HG03575 (cell line): ENCODE data around the gene VWA7.

Source experiments
- ATAC-seq: cut with Tn5 transposase; IDR thresholded peaks from one replicate; pipeline ENCODE4 v1.9.1; 2021; ENCODE audit not compliant: unreplicated experiment, insufficient number of reproducible peaks, low FRiP score; ENCODE audit errors: extremely low read depth

The VWA7 gene

DNA sequence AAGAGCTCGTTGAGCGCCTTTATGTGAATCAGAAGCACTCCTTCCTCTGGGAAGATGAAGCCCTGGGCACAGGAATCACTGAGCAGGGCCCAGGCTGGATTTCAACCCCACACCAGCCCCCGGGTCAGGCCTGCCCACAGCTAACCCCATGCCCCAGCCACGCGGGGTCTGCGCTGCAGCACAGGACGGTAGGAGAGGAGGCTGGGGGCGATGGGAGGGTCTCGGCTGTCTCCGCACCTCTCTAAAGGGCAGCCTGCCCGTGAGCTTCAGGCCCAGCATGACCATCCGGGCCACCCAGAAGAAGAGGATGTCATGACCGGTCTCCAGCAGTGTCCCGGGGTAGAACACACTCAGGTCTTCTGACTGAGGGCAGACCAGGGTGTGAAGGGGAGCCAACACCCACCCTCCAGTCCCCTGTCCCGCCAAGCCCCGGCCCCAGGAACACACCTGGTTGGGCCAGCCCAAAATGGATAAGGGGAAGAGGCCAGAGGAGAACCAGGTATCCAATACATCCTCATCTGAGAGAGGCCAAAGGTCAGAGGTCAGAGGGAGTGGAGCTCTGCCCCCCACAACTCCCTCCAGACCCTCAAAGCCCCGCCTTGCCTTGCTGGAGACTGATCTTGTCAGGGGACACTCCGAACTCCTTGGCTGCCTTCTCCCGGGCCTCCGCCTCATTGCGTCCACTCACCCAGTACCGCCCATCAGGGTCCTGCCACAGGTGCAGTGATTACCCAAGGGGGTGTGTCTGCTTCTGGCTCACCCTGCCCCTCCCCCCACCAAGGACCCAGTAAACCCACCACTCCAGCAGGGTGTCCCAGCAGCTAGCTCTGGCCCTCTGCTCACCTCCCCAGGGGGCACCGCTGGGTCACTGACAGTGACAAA, 4.4 kb upstream of the VWA7 start:
- no peak for ATAC-seq

DNA sequence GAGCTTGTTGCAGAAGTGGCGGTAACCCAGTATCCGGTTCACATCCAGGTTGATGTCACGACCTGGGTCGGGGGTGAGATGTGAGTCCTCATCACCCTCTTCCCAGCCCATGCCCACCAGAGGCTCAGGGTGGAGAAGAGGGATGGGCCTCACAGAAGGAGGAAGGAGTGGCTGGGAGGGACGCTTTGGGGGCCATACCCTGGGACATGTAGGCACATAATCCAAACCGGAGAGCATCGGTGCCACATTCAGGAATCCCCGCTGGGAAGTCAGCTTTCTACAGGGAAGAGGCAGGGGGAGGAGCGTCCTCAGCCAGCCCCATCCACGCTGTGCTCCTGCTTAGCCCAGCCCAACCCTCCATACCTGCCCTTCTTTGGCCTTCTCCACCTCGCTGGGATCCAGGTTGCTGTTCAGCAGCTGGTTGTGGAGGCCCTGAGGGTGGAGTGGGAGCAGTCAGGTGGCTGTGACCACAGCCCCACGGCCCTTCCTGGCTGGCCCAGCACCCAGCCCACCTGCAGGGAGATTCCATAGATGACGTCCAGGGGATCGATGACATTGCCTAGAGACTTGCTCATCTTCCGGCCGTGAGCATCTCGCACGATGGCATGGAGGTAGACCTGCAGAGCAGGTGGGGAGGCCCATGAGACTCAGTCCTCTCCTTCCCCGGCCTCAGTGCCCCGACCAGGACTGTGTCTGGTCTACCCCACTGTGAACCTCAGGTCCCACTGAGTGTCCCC, 3.5 kb upstream of the VWA7 start:
- ATAC-seq: no peak

- no peak for ATAC-seq
These were observed 2.8 kb upstream of the VWA7 start for GRCh38 chr6:31779908-31780307.

GRCh38 chr6:31778999-31779885, 2.1 kb upstream of the VWA7 start:
- no peak for ATAC-seq

GRCh38 chr6:31778193-31778592, 1.1 kb upstream of the VWA7 start:
- ATAC-seq: no peak

GRCh38 chr6:31777667-31778050, 531 bp upstream of the VWA7 start:
- ATAC-seq: no peak

DNA sequence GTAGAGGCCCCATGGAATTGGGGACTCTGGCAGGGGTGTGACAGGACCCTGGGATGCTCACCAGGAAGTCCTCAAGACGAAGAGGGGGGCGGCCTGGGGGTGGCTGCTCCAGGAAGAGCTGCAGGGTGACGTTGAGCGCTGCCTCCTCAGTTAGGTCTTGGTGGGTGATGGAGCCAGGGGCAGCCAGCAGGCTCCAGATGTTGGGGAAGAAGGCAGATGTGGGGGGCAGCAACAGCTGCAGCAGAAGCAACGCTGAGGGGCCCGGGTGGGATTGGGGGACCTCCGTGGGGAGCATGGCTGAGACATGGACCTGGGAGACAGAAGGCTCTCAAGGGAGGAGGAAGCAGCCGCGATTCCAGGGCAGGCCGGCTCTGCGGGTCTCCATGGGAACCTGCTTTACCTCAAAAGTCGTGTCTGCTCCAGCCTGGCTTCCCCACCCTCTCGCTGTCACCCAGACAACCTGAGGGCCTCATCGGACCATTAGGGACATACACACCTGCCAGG, 591 bp downstream of the VWA7 start:
- ATAC-seq: no peak

DNA sequence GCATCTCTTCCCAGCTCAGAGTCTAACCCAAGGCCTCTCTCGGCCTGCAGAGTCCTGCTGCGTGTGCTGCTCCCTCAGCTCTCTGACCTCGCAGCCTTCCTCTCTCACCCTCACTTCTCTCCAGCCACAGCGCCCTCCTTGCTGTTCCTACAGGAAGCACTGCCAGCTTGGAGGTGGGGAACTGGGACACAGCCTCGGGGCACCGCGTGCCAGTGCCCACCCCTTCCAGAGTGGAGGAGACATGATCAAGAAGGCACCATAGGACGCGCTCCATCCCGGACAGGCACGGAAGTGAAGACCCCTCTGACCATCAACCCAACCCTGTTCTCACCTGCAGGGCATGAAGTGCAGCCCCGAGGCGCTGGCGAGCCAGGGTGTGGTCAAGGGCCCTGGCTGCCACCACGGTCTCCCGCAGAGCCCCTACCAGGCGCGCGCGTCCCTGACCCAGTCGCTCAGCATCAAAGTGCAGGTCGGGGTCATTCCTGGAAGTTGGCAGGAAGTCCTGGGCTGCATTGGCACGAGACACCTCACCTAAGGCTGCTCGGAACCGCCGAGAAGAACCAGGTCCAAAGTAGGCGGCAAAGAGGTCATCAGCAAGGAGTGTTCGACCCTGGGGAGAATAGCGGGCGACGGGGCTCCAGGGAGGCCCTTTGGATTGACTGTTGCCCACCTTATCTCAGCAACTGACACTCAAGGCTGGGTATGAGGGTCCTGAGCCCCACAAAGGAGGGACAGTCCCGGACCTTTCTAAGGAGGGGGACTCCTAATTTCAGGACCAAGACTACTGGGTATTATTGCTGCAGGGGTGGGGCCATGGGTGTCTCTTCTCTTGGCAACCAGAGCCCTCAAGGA, 1.3 kb downstream of the VWA7 start:
- ATAC-seq: no peak

DNA sequence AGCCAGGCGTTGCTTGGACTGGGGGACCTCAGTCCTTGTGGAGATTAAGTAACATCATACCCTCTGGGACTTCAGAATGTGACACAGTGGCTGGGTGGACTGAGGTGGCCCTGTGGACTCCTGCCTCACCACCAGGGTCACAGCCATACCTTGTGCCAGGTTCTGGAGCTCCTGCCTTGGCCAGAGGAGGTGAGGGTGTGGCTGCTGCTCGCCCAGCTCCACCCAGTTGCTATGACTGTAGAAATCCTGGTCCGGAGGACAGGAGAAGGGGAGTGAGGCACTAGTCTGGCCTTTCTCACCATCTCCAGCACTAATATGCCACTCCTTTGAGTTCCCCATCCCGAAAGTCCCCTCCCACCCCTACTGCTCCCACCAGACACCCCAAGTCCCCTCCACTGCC, 1.9 kb downstream of the VWA7 start:
- no peak for ATAC-seq

- no peak for ATAC-seq
These were observed 5.2 kb downstream of the VWA7 start for GRCh38 chr6:31771992-31772358.

DNA sequence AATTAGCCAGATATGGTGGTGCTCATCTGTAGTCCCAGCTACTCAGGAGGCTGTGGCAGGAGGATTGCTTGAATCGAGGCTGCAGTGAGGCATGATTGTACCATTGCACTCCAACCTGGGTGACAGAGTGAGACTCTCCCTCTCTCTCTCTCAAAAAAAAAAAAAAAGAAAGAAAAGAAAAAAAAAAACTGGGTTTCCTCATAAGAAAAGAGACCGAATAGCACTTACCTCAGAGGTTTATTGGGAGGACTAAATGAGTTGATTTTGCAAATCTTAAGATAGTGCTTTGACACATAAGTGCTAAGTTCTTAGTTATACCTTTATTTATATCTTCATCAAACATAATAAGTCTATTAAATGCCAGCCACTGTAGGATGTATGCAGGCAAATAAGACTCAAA, 6.3 kb downstream of the VWA7 start:
- no peak for ATAC-seq

DNA sequence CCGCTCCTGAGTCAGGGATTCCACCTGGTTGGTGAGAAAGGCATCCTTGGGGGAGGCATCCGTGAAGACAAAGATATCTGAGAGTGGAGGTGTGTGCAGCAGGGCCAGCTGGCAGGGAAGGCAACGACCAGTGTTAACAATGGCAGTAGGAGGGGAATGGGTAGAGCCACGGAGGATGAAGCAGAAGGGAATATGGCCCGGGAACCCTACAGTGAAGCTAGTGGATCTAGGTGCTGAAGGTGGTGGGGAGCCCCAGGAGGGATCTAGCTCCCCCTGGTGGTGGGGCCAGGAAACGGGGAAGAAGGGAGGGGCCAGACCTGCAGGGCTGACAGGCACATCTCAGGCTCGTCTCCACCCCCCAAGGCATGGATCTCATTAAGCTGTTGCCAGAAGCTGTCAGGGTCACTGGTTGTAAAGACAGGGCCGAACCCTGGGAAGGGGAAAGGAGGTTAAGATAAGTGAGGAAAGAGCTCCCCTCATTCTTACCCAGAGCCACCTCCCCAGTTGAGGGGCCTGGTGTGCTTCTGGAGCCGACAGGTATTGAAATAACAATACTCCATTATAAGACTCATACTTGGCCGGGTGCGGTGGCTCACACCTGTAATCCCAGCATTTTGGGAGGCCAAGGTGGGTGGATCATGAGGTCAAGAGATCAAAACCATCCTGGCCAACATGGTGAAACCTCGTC, 7.3 kb downstream of the VWA7 start:
- ATAC-seq: no peak

- no peak for ATAC-seq
These were observed 8.5 kb downstream of the VWA7 start for GRCh38 chr6:31768363-31769257.

- ATAC-seq: no peak
These were observed 10.0 kb downstream of the VWA7 start for GRCh38 chr6:31767096-31767645.

GRCh38 chr6:31765910-31766794, 11.0 kb downstream of the VWA7 start:
- no peak for ATAC-seq

DNA sequence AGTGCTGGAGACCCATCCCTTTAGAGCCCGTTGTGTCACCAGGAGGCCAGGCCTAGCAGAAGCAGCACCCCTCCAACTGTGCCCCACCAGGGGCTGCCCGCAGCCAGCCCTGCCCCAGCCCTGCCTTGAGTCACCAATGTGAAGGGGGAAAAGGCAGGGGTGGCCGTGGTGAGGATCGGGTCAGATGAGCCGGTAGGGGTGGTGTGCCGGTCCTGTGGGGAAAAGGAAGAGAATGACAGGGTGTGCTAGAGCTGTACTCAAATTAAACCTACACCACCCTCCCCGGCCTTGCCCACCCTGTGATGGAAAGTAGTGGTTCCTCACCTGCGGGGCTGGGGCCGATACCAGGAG, 11.6 kb downstream of the VWA7 start:
- ATAC-seq: no peak
